Gastroesophageal sphincter (tissue), 3 donors: ENCODE results near the gene MYH7.

ENCODE experiments used
- CTCF ChIP-seq, 4 experiments: fragments of 200-600 bp in 2 of 4; fragments of 450-650 bp in 2 of 4; sonication (generic) in 1 of 4; IDR thresholded peaks; one replicate each; pipeline ENCODE4 v1.5.1; 2017 to 2019; ENCODE audit warnings: antibody characterized with exemption in 4 of 4, mild to moderate bottlenecking in 2 of 4, moderate library complexity in 2 of 4
- EP300 ChIP-seq: sonication (generic); formaldehyde crosslinking; IDR thresholded peaks from one replicate; pipeline ENCODE4 v1.6.1; 2017; ENCODE audit warnings: antibody characterized with exemption, mild to moderate bottlenecking
- POLR2A ChIP-seq, 2 donors: fragments of 450-650 bp; IDR thresholded peaks; one replicate each; pipeline ENCODE4 v1.6.1; 2017; ENCODE audit warnings: antibody characterized with exemption in 2 of 2, mild to moderate bottlenecking in 2 of 2, moderate library complexity in 1 of 2
- POLR2AphosphoS5 ChIP-seq: sonication (generic); formaldehyde crosslinking; IDR thresholded peaks from one replicate; pipeline ENCODE4 v1.6.1; 2017; ENCODE audit warnings: antibody characterized with exemption

DNA sequence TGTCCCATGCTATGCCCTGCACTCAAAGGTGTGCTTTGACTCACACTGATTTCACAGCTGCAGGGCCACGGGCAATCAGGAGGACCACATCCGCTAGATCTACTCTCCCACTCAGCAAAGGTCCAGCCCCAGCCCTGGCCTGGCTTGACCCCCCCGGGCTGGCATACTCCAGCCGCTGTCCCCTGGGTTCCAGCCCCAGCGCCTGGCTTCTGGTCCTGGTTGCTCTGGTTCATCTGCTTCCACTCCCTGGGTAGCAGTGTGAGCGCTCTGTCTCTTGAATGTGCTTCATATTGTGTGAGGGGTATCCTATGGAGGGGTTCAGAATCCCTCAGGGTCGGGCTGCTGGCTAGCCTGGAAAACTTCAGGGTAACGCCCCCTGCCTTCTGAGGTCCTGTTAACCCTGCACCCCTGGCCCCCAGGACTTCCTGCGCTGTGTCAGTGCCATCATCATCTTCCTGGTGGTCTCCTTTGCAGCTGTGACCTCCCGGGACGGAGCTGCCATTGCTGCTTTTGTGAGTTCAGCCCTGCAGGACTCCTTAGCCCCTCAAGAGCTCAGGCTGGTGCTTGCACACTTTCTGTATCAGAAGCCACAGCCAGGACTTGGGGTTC lies 56.7 kb downstream of the MYH7 start:
- TF ChIP-seq CTCF (IDR thresholded peaks at IDR 0.05) = no peak
- no peak for TF ChIP-seq POLR2AphosphoS5
- no peak for TF ChIP-seq POLR2A (IDR thresholded peaks at IDR 0.05)
- no peak for TF ChIP-seq EP300
